Measurements from ENCODE around the gene LATS2.
"Not testable (repeated sequence)": the region's sequence is repeated elsewhere in the genome, so short reads cannot be mapped to it uniquely, and the experiment has no call there.

Gene LATS2

DNA sequence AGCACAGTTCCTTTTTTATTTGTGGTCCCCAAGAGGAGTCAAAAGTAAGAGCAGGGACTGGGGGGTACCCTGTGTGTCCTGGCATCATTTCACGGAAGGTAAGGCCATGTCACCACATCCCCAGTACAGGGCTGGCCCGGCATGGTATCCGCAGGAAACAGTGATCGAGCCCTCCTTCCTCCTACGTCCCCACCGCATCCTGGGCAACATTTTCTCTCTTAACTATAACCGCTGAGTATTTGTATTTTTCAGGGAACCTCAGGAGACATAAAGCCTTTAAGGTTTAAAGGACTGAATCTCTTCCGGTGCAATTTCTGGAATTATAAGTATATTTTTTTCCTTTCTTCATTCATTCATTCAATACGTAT is 13.6 kb upstream of the LATS2 start:
- no peak for DNase-seq

DNA sequence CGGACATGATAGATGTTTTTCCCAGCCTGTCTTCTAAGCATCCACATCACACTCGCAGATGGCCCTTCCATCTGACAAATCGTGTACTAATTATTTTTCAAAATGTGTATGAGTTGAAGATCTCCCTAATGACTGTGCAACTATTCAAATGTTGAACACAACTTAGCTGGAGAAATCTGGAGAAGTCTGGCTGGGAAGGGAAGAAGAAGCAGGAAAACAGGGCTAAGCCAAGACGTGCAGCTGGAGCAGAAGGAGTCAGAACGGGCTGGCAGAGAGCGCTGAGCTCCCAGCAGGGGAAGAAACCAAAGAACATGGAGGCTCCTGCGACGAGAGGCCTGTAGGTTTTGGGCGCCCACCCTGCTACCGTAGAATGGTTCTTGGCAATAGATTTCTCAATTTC is 13.2 kb upstream of the LATS2 start:
- peak in 1 of 2 donors; percentile 10 for DNase-seq

DNA sequence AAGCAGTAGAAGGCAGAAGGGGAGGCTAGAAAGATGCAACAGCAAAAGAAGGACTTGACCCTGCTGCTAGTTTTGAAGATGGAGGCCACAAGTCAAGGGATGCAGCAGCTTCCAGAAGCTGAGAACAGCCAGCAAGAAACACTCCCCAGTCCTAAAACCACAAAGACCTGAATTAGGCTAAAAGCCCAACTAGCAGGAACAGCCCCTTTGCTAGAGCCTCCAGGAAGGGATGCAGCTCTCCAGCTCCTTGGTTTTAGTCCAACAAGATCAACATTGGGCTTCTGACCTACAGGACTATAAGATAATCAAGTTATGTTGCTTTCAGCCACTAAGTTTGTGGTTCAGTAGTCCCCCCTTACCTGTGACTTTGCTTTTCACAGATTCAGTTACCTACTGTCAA is 10.5 kb upstream of the LATS2 start:
- DNase-seq, result no peak

DNA sequence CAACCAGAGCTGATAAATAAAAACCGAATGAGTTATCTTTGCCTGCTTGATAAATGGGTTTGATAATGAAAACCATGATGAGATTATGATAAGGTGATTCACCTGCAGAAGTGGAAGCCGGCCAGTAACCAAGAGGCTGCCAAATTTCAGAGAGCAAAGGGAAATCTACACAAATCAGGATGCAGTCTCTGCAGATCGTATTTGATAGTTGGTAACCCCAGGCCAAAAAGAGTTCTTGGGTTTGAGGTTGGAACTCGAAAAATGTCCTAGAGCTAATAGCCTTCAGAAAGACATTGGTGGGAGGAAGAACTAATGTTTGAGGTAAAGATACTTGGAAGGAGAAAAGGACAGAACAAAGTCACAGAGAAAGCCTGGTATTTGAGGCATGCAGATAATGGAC is 9.6 kb upstream of the LATS2 start:
- DNase-seq, result no peak

DNA sequence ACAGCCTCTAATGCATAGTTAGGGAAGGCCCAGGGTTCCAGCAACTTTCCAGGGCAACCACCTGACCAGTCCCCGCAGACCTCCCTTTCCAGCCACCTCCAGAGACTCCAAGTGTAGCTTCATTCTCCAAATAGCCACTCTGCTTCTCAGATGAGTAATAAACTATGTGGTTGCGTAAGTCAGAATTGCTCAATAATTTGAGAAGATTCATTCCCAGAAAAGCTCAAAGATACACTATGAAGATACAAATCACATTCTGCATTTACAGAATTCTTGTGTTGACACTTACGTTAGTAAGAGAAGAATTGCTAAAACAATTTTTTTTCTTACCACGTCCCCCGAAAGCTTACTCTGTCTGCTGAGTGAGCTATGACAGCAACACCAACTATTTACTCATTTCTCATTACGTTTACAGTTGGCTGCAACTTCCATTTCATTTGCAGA is 8.2 kb upstream of the LATS2 start:
- peak; percentile 69 to 92 for DNase-seq

DNA sequence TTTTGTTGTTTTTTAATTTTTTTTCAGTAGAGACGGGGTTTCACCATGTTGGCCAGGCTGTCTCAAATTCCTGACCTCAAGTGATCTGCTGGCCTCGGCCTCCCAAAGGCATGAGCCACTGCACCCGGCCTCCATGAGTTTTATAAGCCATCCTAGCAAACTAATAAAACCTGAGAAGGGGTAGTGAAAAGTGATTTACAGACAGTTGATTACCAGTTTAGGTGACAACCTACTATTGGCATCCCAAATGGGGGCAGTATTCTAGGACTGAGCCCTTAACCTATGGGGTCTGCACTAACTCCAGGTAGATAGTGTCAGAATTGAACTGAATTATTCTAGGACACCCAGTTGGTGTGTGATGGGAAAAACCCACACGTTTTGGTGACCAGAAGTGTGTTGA is 6.5 kb upstream of the LATS2 start:
- DNase-seq, result no peak

DNA sequence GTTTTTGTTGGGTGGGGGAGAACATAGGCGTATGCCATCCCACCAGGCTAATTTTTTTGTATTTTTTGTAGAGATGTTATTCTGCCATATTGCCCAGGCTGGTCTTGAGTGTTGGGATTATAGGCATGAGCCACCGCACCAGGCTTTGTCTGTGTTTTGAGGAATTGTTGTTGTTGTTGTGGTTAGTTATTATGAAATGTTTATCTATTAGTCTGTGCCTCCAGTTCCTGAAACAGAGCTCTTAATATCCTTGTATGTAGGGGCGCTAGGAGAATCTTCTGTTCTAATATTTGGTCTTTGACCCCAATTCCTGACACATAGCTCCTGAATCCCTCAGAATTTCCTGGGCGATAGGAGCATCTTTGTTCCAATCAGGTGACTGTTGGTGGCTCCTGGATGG is 5.6 kb upstream of the LATS2 start:
- DNase-seq, result peak; percentile 43 to 44

DNA sequence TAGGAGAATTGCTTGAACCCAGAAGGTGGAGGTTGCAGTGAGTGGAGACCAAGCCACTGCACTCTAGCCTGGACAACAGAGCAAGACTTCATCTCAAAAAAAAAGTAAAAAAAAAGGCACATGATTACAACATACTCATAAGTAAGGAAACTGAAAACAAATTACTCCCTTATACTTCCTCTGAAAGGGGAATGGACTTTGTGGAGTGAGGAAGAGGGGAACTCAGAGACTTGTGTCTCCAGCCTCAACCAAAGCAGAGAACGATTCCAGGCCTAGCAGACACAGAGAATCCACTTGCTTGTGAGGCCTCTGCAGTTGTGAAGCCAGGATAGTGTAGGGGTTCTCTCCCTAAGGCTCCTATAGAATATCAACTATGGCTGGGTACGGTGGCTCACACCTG is 4.3 kb upstream of the LATS2 start:
- DNase-seq, result peak; percentile 53 to 79

DNA sequence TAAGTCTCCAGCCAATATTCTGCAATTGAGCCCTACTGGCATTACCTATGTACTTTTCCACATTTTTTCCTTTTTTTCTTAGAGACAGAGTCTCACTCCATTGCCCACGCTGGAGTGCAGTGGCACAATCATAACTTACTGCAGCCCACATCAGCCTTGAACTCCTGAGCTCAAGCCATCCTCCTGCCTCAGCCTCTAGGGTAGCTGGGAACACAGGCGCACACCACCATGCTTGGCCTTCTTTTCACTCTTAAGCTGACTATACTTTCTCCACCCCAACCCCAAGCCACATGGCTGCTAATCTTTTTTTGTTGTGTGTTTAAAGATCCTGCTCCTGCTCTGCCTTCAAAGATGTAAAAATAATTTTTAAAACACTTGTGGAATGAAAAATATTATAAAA is 1.6 kb upstream of the LATS2 start:
- DNase-seq, result no peak

DNA sequence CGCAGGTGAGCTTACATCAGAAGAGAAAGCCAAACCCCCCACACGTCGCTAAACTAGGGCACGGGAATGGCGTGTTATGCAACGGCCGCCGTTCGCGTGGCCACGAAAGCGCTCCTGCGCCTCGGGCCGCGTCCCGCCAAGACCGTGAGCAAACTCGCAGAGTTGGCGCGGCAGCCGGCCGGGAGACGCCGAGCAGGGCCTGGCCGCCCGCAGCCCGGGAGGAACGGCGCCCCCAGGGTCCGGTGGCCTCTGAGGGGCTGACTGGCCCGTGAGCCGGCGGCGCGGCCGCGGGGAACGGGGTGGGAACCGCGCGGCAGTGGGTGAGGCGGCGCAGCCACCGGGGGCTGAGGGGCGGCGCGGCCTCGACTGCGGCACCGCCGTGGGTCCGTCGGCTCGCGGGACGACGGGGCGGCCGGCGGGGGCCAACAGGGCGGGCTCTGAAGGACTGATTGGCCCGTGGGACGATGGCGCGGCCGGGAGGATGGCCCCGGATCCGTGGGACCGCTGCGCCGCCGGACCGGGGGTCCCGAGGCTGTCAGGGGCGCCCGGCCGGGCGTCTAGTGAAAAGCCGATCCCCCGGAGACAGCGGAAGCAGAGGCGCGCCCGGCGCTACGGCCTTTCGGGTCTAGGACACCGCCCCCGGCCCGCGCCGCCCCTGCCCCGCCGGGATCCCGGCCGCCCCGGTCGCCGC is 903 bp downstream of the LATS2 start:
- DNase-seq, result peak in 1 of 2 donors; percentile 28

DNA sequence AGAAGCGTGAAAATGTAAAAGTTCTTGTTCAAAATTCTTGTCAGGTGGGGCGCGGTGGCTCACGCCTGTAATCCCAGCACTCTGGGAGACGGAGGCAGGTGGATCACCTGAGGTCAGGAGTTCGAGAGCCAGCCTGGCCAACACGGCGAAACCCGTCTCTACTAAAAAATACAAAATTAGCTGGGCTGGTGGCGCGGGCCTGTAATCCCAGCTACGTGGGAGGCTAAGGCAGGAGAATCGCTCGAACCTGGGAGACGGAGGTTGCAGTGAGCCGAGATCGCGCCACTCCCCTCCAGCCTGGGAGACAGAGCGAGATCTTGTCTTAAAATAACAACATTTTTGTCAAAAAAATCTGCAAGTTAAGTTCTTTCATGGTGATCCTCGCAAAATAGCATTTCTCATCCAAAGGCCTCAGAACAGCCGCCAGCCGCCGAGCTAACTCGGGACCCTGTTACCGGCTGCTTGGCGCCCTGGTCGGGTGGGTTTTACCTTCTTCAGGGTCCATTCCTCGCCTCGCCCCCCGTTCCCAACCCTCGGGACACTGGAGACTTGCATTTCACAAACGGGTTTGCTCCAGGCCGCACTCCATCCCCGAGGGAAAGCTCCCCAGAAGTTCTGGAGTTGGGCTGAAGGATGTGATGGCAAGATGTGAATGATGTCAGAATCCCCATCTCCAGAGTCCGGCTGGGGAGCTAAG is 1.6 kb downstream of the LATS2 start:
- no peak for DNase-seq

DNA sequence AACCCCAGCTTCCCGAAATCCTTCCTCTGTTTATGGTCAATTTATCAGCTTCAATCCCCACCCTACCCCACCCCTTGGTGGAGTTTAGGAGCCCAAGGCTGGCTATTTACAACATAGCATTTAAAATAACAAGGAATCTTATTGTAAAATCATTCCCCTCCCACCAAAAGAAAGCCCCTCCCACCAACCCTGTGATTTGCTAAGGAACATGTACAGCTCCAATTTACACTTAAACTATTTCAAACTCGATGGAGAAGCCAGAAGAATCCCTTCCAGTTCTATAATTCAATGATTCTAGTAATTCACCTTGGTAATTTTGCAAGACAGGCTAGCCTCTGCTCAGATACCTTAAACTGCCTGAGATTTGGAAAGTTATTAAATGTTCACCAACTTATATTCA is 3.0 kb downstream of the LATS2 start:
- DNase-seq, result peak in 1 of 2 donors; percentile 9

DNA sequence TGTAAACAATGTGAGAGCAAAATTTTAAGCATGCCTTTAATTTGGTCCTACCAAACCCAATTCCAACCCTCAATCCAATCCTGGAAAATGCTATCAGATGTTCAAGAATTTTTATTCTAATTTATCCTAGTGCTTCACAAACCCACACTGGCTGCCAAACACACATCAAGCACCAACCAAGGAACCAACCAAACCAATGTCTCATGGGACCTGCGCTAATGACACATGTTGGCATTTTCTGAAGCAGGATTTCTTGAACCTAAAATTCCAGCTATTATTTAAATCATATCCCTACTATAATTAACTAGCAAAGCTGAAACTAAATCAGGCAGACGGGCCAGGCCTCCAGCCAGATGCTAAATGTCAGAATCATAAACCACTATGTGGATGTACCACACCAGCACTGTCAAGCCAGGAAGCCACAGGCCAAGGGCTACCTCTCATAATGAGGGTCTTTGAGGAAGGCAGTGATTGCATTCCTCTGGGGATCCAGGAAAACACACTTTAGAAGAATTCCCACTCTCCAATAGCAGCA is 5.8 kb downstream of the LATS2 start:
- DNase-seq, result no peak

DNA sequence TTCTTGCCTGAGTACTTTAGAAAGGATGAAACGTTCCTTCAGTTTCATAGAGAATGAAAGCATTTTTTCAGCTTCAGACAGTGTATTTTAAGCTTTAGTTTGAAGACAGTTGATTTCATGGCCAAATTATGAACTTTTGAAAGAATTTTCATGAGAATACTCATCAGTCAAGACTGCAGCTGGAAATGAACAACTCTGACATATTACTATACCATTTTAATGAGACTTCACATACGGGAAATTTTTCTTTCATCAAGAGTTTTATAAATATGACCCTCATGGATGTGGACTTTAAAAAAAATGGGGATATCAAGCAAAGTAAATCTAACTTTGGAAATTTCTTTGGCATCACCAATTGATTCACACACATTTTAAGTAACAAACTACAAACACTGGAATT is 6.4 kb downstream of the LATS2 start:
- no peak for DNase-seq

DNA sequence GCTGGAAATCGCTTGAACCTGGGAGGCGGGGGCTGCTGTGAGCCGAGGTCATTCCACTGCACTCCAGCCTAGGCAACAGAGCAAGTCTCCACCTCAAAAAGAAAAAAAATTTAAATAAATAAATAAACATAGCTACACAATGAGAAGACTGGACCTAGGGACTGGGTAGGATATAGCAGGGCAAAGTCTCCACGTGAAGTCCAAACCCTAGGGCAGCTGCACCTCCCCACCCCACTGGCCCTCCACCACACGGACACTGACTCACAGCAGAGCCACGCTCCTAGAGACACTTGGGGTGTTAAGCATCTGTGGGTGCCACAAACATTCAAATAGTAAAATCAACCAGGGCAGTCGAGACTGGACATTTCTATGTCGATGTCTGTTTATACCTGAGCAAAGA is 7.1 kb downstream of the LATS2 start:
- DNase-seq, result no peak

DNA sequence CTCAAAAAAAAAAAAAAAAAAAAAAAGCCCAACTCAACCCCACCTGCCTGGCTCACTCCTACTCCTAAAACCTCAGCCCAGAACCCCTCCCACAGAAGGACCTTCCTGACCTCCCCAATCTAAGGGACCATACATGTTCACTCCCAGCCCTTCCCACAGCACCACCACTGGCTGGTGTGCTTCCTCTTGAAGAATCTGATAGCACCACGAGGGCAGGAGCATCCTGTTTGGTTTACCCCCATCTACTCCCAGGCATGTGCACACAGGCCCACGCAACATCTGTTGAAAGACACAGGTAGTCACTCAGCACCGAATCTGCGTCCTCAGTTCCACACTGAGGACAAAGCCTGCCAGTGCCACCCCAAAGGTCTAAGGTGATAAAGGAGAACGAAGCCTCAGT is 8.2 kb downstream of the LATS2 start:
- no peak for DNase-seq

DNA sequence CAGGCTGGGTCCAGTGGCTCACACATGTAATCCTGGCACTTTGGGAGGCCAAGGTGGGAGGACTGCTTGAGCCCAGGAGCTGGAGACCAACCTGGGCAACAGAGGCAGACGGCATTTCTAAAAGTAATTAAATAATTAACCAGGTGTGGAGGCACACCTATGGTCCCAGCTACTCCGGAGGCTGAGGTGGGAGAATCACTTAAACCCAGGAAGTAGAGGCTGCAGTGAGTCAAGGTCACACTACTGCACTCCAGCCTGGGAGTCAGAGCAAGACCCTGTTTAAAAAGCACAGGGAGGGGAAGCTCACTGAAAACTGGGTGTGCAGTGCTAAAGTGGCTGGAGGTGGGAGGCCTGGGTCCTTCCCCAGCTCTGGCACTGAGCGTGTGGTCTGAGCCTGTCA is 9.7 kb downstream of the LATS2 start:
- no peak for DNase-seq

DNA sequence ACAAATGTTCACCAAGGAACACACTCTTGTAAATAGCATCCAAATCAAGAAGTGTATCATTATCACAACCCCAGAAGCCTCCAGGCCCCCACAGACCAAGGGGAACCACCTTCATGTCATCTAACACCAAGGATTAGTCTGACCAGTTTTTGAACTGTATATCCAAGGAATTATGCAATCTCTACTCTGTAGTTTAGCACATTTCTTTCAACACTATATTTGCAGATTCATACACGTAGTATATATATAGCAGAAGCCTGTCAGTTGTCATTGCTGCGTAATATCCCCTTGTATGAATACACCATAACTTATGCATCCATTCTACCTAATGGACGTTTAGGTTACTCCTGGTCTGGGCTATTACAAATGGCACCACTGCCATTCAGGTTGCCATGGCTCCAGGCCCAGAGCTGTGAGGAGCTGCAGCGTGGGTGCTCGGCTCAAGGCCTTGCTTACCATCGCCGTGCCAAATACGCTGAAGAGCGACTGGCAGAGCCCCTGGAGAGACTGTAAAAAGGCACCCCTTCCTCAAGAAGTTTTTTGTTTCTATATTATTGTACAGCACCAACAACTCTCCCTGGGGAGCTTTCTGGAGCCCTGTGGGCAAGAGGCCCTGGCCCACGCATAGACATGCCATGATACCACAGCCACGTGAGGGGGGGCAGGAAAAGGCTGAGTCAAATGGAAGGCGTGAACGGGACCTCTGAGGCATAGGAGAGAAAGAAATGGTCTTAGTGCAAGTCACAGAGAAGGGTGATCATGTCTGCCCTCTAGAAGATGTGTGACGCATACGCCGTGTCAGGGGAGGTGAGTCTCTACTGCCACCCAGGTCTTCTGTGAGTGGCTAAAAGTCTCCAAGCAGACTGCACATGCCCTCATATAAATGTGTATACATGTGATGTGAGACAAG is 10.8 kb downstream of the LATS2 start:
- peak in 1 of 2 donors; percentile 59 for DNase-seq

DNA sequence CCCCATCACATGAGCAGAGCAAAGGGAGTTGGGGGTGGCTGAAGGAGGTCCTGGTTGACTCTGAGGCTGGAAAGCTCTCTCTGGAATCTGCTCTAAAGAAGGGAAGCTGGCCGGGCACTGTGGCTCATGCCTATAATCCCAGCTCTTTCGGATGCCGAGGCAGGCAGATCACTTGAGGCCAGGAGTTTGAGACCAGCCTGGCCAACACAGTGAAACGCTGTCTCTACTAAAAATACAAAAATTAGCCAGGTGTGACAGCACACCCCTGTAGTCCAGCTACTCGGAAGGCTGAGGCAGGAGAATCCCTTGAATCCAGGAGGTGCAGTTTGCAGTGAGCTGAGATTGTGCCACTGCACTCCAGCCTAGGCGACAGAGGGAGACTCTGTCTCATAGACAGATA is 11.7 kb downstream of the LATS2 start:
- DNase-seq, result not testable (repeated sequence)

DNA sequence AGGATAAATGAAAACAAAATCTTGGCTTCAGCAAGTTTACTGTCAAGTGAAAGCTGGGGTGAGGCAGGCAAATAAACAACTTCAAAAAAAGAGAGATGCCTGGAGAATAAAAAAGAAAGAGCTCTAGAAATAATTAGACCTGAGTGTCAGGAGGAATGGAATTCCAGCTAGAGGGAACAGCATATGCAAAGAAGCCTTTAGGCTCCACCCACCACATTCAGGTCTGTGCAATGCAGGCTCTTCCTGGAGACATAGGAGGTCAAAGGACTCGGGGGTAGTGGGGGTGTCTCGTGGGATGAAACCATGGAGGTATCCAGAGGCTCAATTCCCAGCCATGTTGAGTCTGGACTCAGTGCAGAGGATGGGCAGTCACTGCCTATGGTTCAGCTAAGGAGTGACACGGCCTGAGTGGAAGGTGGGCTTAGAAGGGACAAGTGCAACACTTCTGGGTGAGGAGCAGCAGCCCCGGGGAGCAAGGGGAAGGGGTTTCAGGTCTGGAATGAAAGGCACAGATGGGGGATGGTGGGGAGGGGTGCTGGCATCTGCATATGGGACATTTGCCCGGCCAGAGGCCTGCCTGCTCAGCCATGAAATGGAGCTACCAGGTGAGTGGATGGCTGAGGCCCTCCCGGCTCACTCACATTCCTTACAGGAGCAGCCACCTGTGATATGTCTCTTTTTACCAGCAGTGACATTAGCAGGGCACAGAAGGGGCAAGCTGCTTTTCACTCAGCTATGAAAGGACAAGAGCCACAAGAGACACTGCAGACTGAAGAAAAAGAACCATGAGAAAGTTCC is 12.3 kb downstream of the LATS2 start:
- DNase-seq, result no peak

DNA sequence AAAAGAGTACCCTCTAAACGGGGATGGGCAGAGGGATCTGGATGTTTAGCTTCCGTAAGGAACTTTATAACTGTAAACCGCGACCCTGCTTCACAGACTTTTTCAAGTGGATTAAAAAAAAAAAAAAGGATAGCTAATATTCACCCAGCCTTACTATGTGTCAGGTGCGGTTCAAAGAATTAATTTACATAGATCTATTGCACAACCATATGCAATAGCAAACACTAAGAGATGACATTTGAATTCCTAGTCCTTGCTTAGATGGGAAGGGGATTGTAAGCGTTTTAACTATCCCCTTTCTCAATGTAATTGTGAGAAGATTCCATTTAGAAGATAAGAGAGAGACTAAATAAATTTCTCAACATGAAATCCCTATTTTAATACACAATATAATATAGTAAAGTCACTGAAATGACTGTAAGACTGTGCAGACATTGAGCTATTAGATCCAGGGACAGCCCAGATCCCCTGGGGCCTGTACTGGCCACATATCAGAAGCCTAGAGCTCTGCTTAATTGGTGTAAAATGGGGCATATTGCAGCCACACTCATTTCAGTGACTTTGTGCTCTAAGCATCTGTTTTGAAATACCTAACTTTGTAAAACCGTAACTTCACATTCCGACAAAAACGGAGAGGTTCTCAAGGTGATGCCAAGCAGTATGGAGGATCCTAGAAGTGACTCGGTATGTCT is 13.6 kb downstream of the LATS2 start:
- DNase-seq, result no peak

DNA sequence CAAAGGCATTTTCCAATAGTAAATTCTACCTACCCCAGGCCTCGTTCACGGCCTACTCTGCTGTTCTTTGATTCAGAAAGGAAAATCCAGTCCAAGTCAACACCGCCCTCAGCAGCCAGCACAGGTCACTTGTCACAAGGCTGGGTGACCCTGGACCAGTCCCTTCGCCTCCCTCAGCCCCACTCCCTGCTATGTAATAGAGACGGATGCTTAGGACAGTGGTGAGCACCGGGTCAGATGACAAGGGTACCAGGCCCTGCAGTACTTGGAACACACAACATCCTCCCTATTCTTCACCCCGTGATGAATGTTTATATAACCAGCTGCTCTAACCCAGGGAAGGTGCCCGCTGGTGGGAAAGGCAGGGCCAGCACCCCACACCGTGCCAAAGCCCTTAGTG is 14.3 kb downstream of the LATS2 start:
- no peak for DNase-seq
